HG02623 (cell line): ENCODE results near the gene ZMYND10.

Source experiments
- ATAC-seq: cut with Tn5 transposase; IDR thresholded peaks from one replicate; pipeline ENCODE4 v1.9.1; 2021; ENCODE audit warnings: moderate library complexity; ENCODE audit not compliant: unreplicated experiment

ZMYND10 gene

GRCh38 chr3:50371133-50371685, 25.7 kb upstream of the ZMYND10 start:
- ATAC-seq: no peak

- no peak for ATAC-seq
Measured at GRCh38 chr3:50370594-50370993, 25.1 kb upstream of the ZMYND10 start.

- no peak for ATAC-seq
Measured at GRCh38 chr3:50369012-50369670, 23.6 kb upstream of the ZMYND10 start.

GRCh38 chr3:50365842-50366220, 20.3 kb upstream of the ZMYND10 start:
- no peak for ATAC-seq

- peak; percentile 91 for ATAC-seq
Measured at GRCh38 chr3:50365080-50365841, 19.7 kb upstream of the ZMYND10 start.

- ATAC-seq: no peak
Measured at GRCh38 chr3:50364573-50365079, 19.1 kb upstream of the ZMYND10 start.

GRCh38 chr3:50359760-50360110, 14.2 kb upstream of the ZMYND10 start:
- ATAC-seq: peak; percentile 4

GRCh38 chr3:50358911-50359759, 13.6 kb upstream of the ZMYND10 start, which contains the start of gene TMEM115:
TMEM115 (minus strand) TSS chr3:50359521; CDS start chr3:50359063, 458 bp downstream.
- peak; percentile 99 for ATAC-seq

- ATAC-seq: no peak
Measured at GRCh38 chr3:50358355-50358910, 12.9 kb upstream of the ZMYND10 start.

- ATAC-seq: no peak
Measured at GRCh38 chr3:50357481-50357880, 11.9 kb upstream of the ZMYND10 start.

GRCh38 chr3:50356553-50356952, 11.0 kb upstream of the ZMYND10 start:
- ATAC-seq: no peak

GRCh38 chr3:50355829-50356552, 10.5 kb upstream of the ZMYND10 start:
- no peak for ATAC-seq

GRCh38 chr3:50354850-50355249, 9.3 kb upstream of the ZMYND10 start:
- no peak for ATAC-seq

- no peak for ATAC-seq
Measured at GRCh38 chr3:50354186-50354764, 8.7 kb upstream of the ZMYND10 start.

- no peak for ATAC-seq
Measured at GRCh38 chr3:50353245-50354004, 7.9 kb upstream of the ZMYND10 start.

- no peak for ATAC-seq
Measured at GRCh38 chr3:50352781-50353180, 7.2 kb upstream of the ZMYND10 start.

GRCh38 chr3:50351323-50351697, 5.8 kb upstream of the ZMYND10 start:
- no peak for ATAC-seq

GRCh38 chr3:50350527-50351322, 5.2 kb upstream of the ZMYND10 start, which contains the start of the genes CYB561D2 and NPRL2:
CYB561D2 (plus strand) TSS chr3:50350862; CDS start chr3:50351434, 572 bp downstream.
NPRL2 (minus strand) TSS chr3:50350775; CDS start chr3:50350652, 123 bp downstream.
- ATAC-seq: peak; percentile 90
